Sigmoid colon (tissue), 7 donors: ENCODE measurements around the gene DDX25. TPM values are rescaled to one million over a fixed set of nuclear protein-coding genes. Genes with fewer than 3 reads are reported as not detected.

Experiments
- DNase-seq: peaks from one replicate; pipeline ENCODE4 v3.0.0-alpha.2; 2019
- H3K27ac ChIP-seq, 4 donors: fragments of 200-600 bp; sonication (generic); one replicate each; pipeline ENCODE4 v1.5.1; 2016 to 2019; ENCODE audit warnings: mild to moderate bottlenecking in 1 of 4
- H3K27me3 ChIP-seq, 3 donors: fragments of 200-600 bp; sonication (generic); one replicate each; pipeline ENCODE4 v1.5.1; 2019; ENCODE audit warnings: mild to moderate bottlenecking in 1 of 3
- H3K36me3 ChIP-seq, 4 donors: fragments of 200-600 bp; sonication (generic); one replicate each; pipeline ENCODE4 v1.5.1; 2016 to 2019
- H3K4me1 ChIP-seq, 4 donors: fragments of 200-600 bp; sonication (generic); one replicate each; pipeline ENCODE4 v1.5.1; 2017 to 2019
- H3K4me3 ChIP-seq, 4 donors: fragments of 200-600 bp; sonication (generic); one replicate each; pipeline ENCODE4 v1.5.1; 2017 to 2019; ENCODE audit warnings: mild to moderate bottlenecking in 2 of 4, moderate library complexity in 1 of 4
- H3K9me3 ChIP-seq, 4 donors: fragments of 200-600 bp in 3 of 4; sonication (generic) in 3 of 4; one replicate each; pipeline versions ENCODE4 v1.5.1 to v1.6.1; 2013 to 2019
- CTCF ChIP-seq, 4 experiments: fragments of 450-650 bp in 3 of 4; fragments of 200-600 bp in 1 of 4; IDR thresholded peaks; one replicate each; pipeline ENCODE4 v1.5.1; 2016 to 2019; ENCODE audit warnings: antibody characterized with exemption in 4 of 4, mild to moderate bottlenecking in 3 of 4, moderate library complexity in 2 of 4
- EP300 ChIP-seq, 4 donors: sonication (generic); formaldehyde crosslinking; IDR thresholded peaks; one replicate each; pipeline ENCODE4 v1.6.1; 2017; ENCODE audit warnings: antibody characterized with exemption in 4 of 4
- POLR2A ChIP-seq, 2 donors: fragments of 450-650 bp; IDR thresholded peaks; one replicate each; pipeline ENCODE4 v1.6.1; 2016; ENCODE audit warnings: antibody characterized with exemption in 2 of 2, mild to moderate bottlenecking in 2 of 2, moderate library complexity in 2 of 2
- POLR2AphosphoS5 ChIP-seq, 4 donors: sonication (generic); formaldehyde crosslinking; IDR thresholded peaks; one replicate each; pipeline ENCODE4 v1.6.1; 2017; ENCODE audit warnings: antibody characterized with exemption in 4 of 4
- WGBS, 2 donors: extraction: QIAGEN DNeasy Blood & Tissue Kit; methylation state at CpG; one replicate each; pipeline ENCODE4 v1.1.7; 2013; 5-methylcytosine and 5-hydroxymethylcytosine counted together
- intact Hi-C: fragments of 100-400 bp; cut with DNase I; formaldehyde crosslinking; loops from one replicate; pipeline ENCODE4 v1.15.1; 2023
- polyA plus RNA-seq, 3 donors: library from polyadenylated mRNA; stranded (reverse); fragments of 200-250 nt; gene quantifications; one replicate each; pipeline ENCODE4 v1.2.3, GENCODE V29; 2013
- total RNA-seq, 4 donors: library from RNA; depleted of rRNA; stranded (reverse); fragments of >200 nt; gene quantifications; one replicate each; pipeline ENCODE4 v1.1.0, GENCODE V29; 2016
- donor health status: healthy with polysubstance abuse.
- donor health status: Bipolar disorder and iron deficiency.
- donor health status: healthy.

DDX25 gene
- total and polyA plus RNA-seq, 7 donors = 0.14 to 1.7 (median 0.42) TPM; not detected in 1

GRCh38 chr11:125871391-125872137, 32.7 kb upstream of the DDX25 start:
- intact Hi-C loops = loop anchor here (10.0 kb wide), 2 partner anchors 307 to 917 kb away; partner anchors contain the start of genes CCDC15 and EI24

GRCh38 chr11:125872138-125872491, 32.2 kb upstream of the DDX25 start:
- H3K9me3 ChIP-seq = no peaks in the 10 kb centered on the region
- no peak overlapping the region for H3K4me3 ChIP-seq
- no peaks in the 10 kb centered on the region for H3K27me3 ChIP-seq
- intact Hi-C loops = loop anchor here (10.0 kb wide), 2 partner anchors 307 to 917 kb away; partner anchors contain the start of genes CCDC15 and EI24
- H3K36me3 ChIP-seq = no peaks in the 10 kb centered on the region
- no peak overlapping the region for H3K27ac ChIP-seq
- no peak for TF ChIP-seq POLR2A (IDR thresholded peaks at IDR 0.05)
- H3K4me1 ChIP-seq = no peaks in the 10 kb centered on the region
- no peak for DNase-seq

More at GRCh38 chr11:125871391-125872137, 32.7 kb upstream of the DDX25 start:
- no peaks in the 10 kb centered on the region for H3K4me1 ChIP-seq
- H3K27me3 ChIP-seq = no peaks in the 10 kb centered on the region
- H3K36me3 ChIP-seq = no peaks in the 10 kb centered on the region
- H3K27ac ChIP-seq = no peak overlapping the region
- no peak overlapping the region for H3K4me3 ChIP-seq
- no peaks in the 10 kb centered on the region for H3K9me3 ChIP-seq
- TF ChIP-seq CTCF (IDR thresholded peaks at IDR 0.05) (peak in 1 of 4 experiments; percentile 23), POLR2A (IDR thresholded peaks at IDR 0.05) (no peak), EP300 (IDR thresholded peaks at IDR 0.05) (no peak)
- DNase-seq = no peak
- 86 to 87% methylated on average over 10 of the region's 10 CpGs for WGBS, 2 donors

- Histone ChIP-seq H3K36me3 (no peaks in the 10 kb centered on the region), H3K27ac (no peak overlapping the region), H3K27me3 (no peaks in the 10 kb centered on the region), H3K9me3 (no peaks in the 10 kb centered on the region), H3K4me3 (no peak overlapping the region), H3K4me1 (no peaks in the 10 kb centered on the region)
- DNase-seq = no peak
- 78 to 87% methylated on average over 20 of the region's 20 CpGs for WGBS, 2 donors
- intact Hi-C loops = loop anchor here (10.0 kb wide), 2 partner anchors 309 to 919 kb away; partner anchors contain the start of genes CCDC15 and EI24
- no peak for TF ChIP-seq POLR2AphosphoS5 (IDR thresholded peaks at IDR 0.05)
- TF ChIP-seq EP300 (IDR thresholded peaks at IDR 0.05) = no peak
- no peak for TF ChIP-seq CTCF (IDR thresholded peaks at IDR 0.05)
- no peak for TF ChIP-seq POLR2A (IDR thresholded peaks at IDR 0.05)
Observed at GRCh38 chr11:125873881-125874555, 30.3 kb upstream of the DDX25 start.

- intact Hi-C loops = loop anchor here (10.0 kb wide), 2 partner anchors 310 to 920 kb away; partner anchors contain the start of genes CCDC15 and EI24
- peak; percentile 69 for DNase-seq
Observed at GRCh38 chr11:125874556-125875124, 29.7 kb upstream of the DDX25 start.

More at GRCh38 chr11:125874556-125875124, 29.7 kb upstream of the DDX25 start:
- 9 to 15% methylated on average over 8 of the region's 8 CpGs for WGBS, 2 donors
- H3K4me1 ChIP-seq = no peaks in the 10 kb centered on the region
- H3K27me3 ChIP-seq = no peaks in the 10 kb centered on the region
- TF ChIP-seq POLR2A (IDR thresholded peaks at IDR 0.05) (no peak), CTCF (IDR thresholded peaks at IDR 0.05) (peak; percentile 60 to 74 (median 65))
- H3K4me3 ChIP-seq = no peak overlapping the region
- no peaks in the 10 kb centered on the region for H3K9me3 ChIP-seq
- H3K36me3 ChIP-seq = no peaks in the 10 kb centered on the region
- no peak overlapping the region for H3K27ac ChIP-seq
